Body of pancreas (tissue), 4 donors: ENCODE results near the gene B3GNT9. TPM values are rescaled to one million over a fixed set of nuclear protein-coding genes. Genes with fewer than 3 reads are reported as not detected.

Source experiments
- ATAC-seq: fragments of 150-250 bp; one replicate; pipeline ENCODE4 v1.9.1; 2016
- DNase-seq, 4 donors: peaks; one replicate each; pipeline ENCODE4 v3.0.0-alpha.2; 2019
- H3K27ac ChIP-seq, 4 donors: fragments of 200-600 bp; sonication (generic); 1 replicate in 3 of 4; 2 replicates in 1 of 4; pipeline versions ENCODE4 v1.5.1 to v1.6.1; 2016 to 2019; ENCODE audit warnings: mild to moderate bottlenecking in 1 of 4, mixed read lengths in 1 of 4, moderate library complexity in 1 of 4
- H3K27me3 ChIP-seq, 2 donors: fragments of 200-600 bp; sonication (generic); one replicate each; pipeline ENCODE4 v1.6.0; 2016; ENCODE audit warnings: mild to moderate bottlenecking in 1 of 2
- H3K36me3 ChIP-seq, 2 donors: fragments of 200-600 bp; sonication (generic); replicated peaks in 1 of 2; 2 replicates each; pipeline ENCODE4 v1.5.1; 2016; ENCODE audit warnings: low read depth in 2 of 2; ENCODE audit not compliant: insufficient read depth in 1 of 2
- H3K4me1 ChIP-seq: fragments of 200-600 bp; sonication (generic); one replicate; pipeline ENCODE4 v1.6.0; 2016
- H3K4me3 ChIP-seq, 2 donors: fragments of 200-600 bp; sonication (generic); 1 replicate in 1 of 2; 2 replicates in 1 of 2; pipeline ENCODE4 v1.5.1; 2016 to 2019
- H3K9me3 ChIP-seq, 3 donors: fragments of 200-600 bp; sonication (generic); 1 replicate in 2 of 3; 2 replicates in 1 of 3; pipeline ENCODE4 v1.5.1; 2016
- POLR2A ChIP-seq, 3 donors: fragments of 450-650 bp; IDR thresholded peaks; one replicate each; pipeline ENCODE4 v1.6.1; 2016; ENCODE audit warnings: antibody characterized with exemption in 3 of 3, mild to moderate bottlenecking in 2 of 3
- WGBS, 2 donors: methylation state at CpG; one replicate each; pipeline ENCODE4 v1.1.5; 2017; 5-methylcytosine and 5-hydroxymethylcytosine counted together
- intact Hi-C: fragments of 100-400 bp; cut with DNase I; formaldehyde crosslinking; loops from one replicate; pipeline ENCODE4 v1.15.1; 2023
- total RNA-seq, 2 donors: library from RNA; depleted of rRNA; stranded (reverse); fragments of >200 nt; gene quantifications; one replicate each; pipeline ENCODE4 v1.1.0, GENCODE V29; 2016
- TF ChIP-seq, protein P1 (sequence below), 7 experiments: fragments of 450-650 bp in 4 of 7; fragments of 200-600 bp in 3 of 7; sonication (generic) in 3 of 7; IDR thresholded peaks; one replicate each; pipeline ENCODE4 v1.5.1; 2016 to 2019; ENCODE audit warnings: antibody characterized with exemption in 7 of 7

B3GNT9 gene
- total RNA-seq, 2 donors from 2014 or later, result 8.3 to 9.9 TPM

GRCh38 chr16:67187175-67187890 lies 36.5 kb upstream of the B3GNT9 start:
- no peak for TF ChIP-seq POLR2A (IDR thresholded peaks at IDR 0.05)
- TF ChIP-seq, protein P1, sequence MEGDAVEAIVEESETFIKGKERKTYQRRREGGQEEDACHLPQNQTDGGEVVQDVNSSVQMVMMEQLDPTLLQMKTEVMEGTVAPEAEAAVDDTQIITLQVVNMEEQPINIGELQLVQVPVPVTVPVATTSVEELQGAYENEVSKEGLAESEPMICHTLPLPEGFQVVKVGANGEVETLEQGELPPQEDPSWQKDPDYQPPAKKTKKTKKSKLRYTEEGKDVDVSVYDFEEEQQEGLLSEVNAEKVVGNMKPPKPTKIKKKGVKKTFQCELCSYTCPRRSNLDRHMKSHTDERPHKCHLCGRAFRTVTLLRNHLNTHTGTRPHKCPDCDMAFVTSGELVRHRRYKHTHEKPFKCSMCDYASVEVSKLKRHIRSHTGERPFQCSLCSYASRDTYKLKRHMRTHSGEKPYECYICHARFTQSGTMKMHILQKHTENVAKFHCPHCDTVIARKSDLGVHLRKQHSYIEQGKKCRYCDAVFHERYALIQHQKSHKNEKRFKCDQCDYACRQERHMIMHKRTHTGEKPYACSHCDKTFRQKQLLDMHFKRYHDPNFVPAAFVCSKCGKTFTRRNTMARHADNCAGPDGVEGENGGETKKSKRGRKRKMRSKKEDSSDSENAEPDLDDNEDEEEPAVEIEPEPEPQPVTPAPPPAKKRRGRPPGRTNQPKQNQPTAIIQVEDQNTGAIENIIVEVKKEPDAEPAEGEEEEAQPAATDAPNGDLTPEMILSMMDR (IDR thresholded peaks at IDR 0.05), result no peak
- Histone ChIP-seq H3K27me3 (no peaks in the 10 kb centered on the region), H3K27ac (no peak overlapping the region), H3K4me3 (no peak overlapping the region), H3K36me3 (no peaks in the 10 kb centered on the region), H3K9me3 (no peaks in the 10 kb centered on the region), H3K4me1 (peaks cover 34% of the 10 kb centered on the region)
- 77 to 79% methylated on average over 6 to 25 of the region's 26 CpGs for WGBS, 2 donors
- ATAC-seq, result no peak
- intact Hi-C loops, result loop anchor here (10.0 kb wide), 1 partner anchor 213 kb away; no protein-coding TSS in a partner anchor
- DNase-seq, result no peak

- ATAC-seq (no peak), DNase-seq (no peak)
- Histone ChIP-seq H3K27me3 (no peaks in the 10 kb centered on the region), H3K4me3 (no peak overlapping the region), H3K9me3 (no peaks in the 10 kb centered on the region), H3K4me1 (peaks cover 30% of the 10 kb centered on the region), H3K27ac (no peak overlapping the region), H3K36me3 (no peaks in the 10 kb centered on the region)
- WGBS, 2 donors, result 36 to 49% methylated on average over 4 to 5 of the region's 5 CpGs
- no peak for TF ChIP-seq POLR2A (IDR thresholded peaks at IDR 0.05)
- TF ChIP-seq, protein P1 (IDR thresholded peaks at IDR 0.05), result no peak
- intact Hi-C loops, result loop anchor here (10.0 kb wide), 1 partner anchor 212 kb away; no protein-coding TSS in a partner anchor
Observed at GRCh38 chr16:67186550-67186950, 35.8 kb upstream of the B3GNT9 start.

DNA sequence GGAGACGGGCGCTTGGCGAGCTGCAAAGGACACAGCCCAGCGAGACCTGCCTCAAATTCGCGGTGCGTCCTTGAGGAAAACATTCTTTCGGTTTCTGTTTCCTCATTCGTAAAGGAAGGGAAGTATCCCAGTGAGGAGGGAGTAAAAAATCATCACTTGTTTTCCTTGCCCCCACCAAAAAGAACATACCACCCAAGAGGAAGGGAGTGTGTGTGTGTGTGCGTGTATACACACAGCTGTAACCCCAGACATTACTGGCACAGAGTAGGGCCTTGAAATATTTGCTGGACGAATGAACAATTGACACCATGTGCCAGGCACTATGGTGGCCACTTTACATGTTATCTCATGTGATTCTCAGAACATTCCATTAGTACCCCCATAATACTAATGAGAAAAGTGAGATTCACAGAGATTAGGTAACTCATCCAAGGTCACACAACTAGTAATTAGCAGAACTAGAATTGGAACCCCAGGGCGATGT lies 34.9 kb upstream of the B3GNT9 start:
- Histone ChIP-seq H3K4me1 (peaks cover 27% of the 10 kb centered on the region), H3K27ac (no peak overlapping the region), H3K9me3 (no peaks in the 10 kb centered on the region), H3K27me3 (no peaks in the 10 kb centered on the region), H3K36me3 (no peaks in the 10 kb centered on the region), H3K4me3 (no peak overlapping the region)
- no peak for ATAC-seq
- intact Hi-C loops, result loop anchor here (10.0 kb wide), 1 partner anchor 211 kb away; no protein-coding TSS in a partner anchor
- no peak for DNase-seq
- WGBS, 2 donors, result 5 to 7% methylated on average over 11 to 12 of the region's 12 CpGs
- TF ChIP-seq POLR2A (IDR thresholded peaks at IDR 0.05), result no peak
- TF ChIP-seq, protein P1 (IDR thresholded peaks at IDR 0.05), result peak in 1 of 7 experiments; percentile 1

DNA sequence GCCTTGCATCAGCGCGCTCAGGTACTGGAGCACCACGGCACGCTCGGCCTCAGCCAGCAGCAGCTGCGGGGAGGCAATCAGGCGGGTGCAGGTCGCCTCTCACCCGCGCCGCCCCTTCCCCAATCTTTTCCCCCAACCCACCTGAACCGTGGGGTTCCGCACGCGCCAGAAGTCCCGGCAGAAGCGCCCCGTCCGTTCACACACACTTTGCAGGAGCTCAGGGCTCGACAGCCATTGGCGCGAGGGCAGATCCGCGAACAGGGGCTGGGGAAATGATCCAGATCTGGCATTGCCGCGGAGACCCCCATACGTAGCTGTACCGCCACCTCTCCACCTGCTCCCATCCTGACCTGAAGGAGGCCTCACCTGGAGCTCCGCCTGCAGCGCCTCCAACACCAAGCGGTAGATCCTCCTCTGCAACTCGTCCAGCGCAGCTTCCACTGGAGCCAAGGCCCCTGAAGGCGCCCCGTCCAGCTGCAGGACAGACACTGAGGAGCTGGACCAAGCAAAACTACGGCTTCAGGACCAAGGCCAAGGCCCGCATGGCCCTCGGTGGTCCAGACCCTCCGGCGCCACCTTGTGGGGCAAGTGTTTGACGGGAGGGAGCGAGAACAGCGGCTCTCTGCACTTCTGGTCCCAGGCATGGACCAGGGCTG lies 34.3 kb upstream of the B3GNT9 start:
- no peaks in the 10 kb centered on the region for H3K36me3 ChIP-seq
- no peaks in the 10 kb centered on the region for H3K9me3 ChIP-seq
- DNase-seq (peak; percentile 93 to 95 (median 94)), ATAC-seq (peak; percentile 58)
- H3K4me1 ChIP-seq, result peaks cover 27% of the 10 kb centered on the region
- H3K27ac ChIP-seq, result no peak overlapping the region
- H3K27me3 ChIP-seq, result no peaks in the 10 kb centered on the region
- 0 to 15% methylated on average over 5 to 40 of the region's 43 CpGs for WGBS, 2 donors
- no peak overlapping the region for H3K4me3 ChIP-seq
- intact Hi-C loops, result loop anchor here (10.0 kb wide), 1 partner anchor 210 kb away; no protein-coding TSS in a partner anchor
- no peak for TF ChIP-seq POLR2A (IDR thresholded peaks at IDR 0.05)
- TF ChIP-seq, protein P1 (IDR thresholded peaks at IDR 0.05), result peak; percentile 67 to 92 (median 88)
